ENCODE results near the gene RAPGEF4. TPM values are rescaled to one million over a fixed set of nuclear protein-coding genes. Genes with fewer than 3 reads are reported as not detected.

Gene RAPGEF4
- polyA plus RNA-seq, 3 donors = not detected

DNA sequence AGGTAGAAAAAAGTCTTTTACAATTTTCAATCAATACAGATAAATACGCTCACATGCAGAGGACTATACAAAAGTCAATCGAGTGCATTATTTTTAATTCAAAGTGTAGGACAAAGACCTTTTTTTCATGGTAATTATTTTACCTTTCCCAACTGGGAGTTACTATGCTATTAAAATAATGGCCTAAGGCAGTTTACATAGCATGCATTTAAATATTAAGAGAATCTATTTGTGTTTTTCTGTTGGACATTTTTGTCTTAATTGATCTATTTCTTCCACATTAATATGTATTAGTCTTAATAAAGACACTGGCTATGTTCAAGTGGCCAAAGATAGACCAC lies 209.8 kb downstream of the RAPGEF4 start:
- intact Hi-C loops (cut with micrococcal nuclease) = no loop called here

GRCh38 chr2:172947461-172948153 lies 212.0 kb downstream of the RAPGEF4 start:
- H3K27me3 Mint-ChIP-seq (ENCODE audit: low read depth in 3 of 3) = peaks cover 2 to 8% (median 7%) of the 10 kb centered on the region in 3 donors
- peaks cover 0 to 11% of the 10 kb centered on the region in 2 donors for H3K27me3 ChIP-seq (ENCODE audit: control insufficient read depth in 2 of 2, insufficient read depth in 2 of 2, low read length in 2 of 2)
- H3K4me1 Mint-ChIP-seq = peaks cover 3% of the 10 kb centered on the region
- no peak overlapping the region for H3K4me3 ChIP-seq (replicated peaks in 1 of 3; ENCODE audit: low read depth in 2 of 3, low read length in 3 of 3)
- no peak for TF ChIP-seq CTCF (IDR thresholded peaks at IDR 0.05)
- H3K4me1 ChIP-seq (ENCODE audit: control insufficient read depth in 1 of 2, insufficient read depth in 2 of 2, low read length in 2 of 2) = no peaks in the 10 kb centered on the region
- no peak overlapping the region for H2AFZ ChIP-seq (ENCODE audit: insufficient read depth, low read depth, low read length, poor library complexity, severe bottlenecking)
- H3K27ac ChIP-seq (ENCODE audit: low read depth in 1 of 2, low read length in 2 of 2) = no peak overlapping the region
- H4K20me1 ChIP-seq (ENCODE audit: insufficient read depth, low read length) = no peaks in the 10 kb centered on the region
- no peaks in the 10 kb centered on the region for H3K9me3 ChIP-seq (replicated peaks in 1 of 2; ENCODE audit: control insufficient read depth in 1 of 2, insufficient read depth in 1 of 2, low read length in 2 of 2)
- WGBS (ENCODE audit: insufficient coverage) = no CpG with 5 or more reads among the region's 3 CpGs
- no peaks in the 10 kb centered on the region for H3K36me3 ChIP-seq (replicated peaks in 1 of 2; ENCODE audit: control insufficient read depth in 1 of 2, insufficient read depth in 2 of 2, low read length in 2 of 2)
- peaks cover 0 to 2% (median 0%) of the 10 kb centered on the region in 7 donors for H3K9me3 Mint-ChIP-seq
- H3K9ac ChIP-seq (ENCODE audit: insufficient read depth, low read length, poor library complexity, severe bottlenecking) = no peak overlapping the region
- no peaks in the 10 kb centered on the region for H3K79me2 ChIP-seq (ENCODE audit: insufficient read depth, low read length)
- H3K36me3 Mint-ChIP-seq = no peaks in the 10 kb centered on the region
- H3K4me3 Mint-ChIP-seq = no peak overlapping the region
- H3K4me2 ChIP-seq (replicated peaks; ENCODE audit: extremely low read depth, low read length, poor library complexity, severe bottlenecking) = no peak overlapping the region
- intact Hi-C loops (cut with micrococcal nuclease) = no loop called here
- no peak overlapping the region for H3K27ac Mint-ChIP-seq
- DNase-seq = no peak

More for the DNA sequence above, 209.8 kb downstream of the RAPGEF4 start:
- no peaks in the 10 kb centered on the region for H4K20me1 ChIP-seq (ENCODE audit: insufficient read depth, low read length)
- H3K4me3 ChIP-seq (replicated peaks in 1 of 3; ENCODE audit: low read depth in 2 of 3, low read length in 3 of 3) = no peak overlapping the region
- Mint-ChIP-seq H3K27ac (no peak overlapping the region), H3K27me3 (ENCODE audit: low read depth in 3 of 3) (peaks cover 2 to 7% (median 3%) of the 10 kb centered on the region in 3 donors), H3K4me3 (no peak overlapping the region), H3K9me3 (peaks cover 0 to 4% (median under 1%) of the 10 kb centered on the region in 7 donors), H3K4me1 (peaks cover 3% of the 10 kb centered on the region), H3K36me3 (no peaks in the 10 kb centered on the region)
- H3K36me3 ChIP-seq (replicated peaks in 1 of 2; ENCODE audit: control insufficient read depth in 1 of 2, insufficient read depth in 2 of 2, low read length in 2 of 2) = no peaks in the 10 kb centered on the region
- no peaks in the 10 kb centered on the region for H3K4me1 ChIP-seq (ENCODE audit: control insufficient read depth in 1 of 2, insufficient read depth in 2 of 2, low read length in 2 of 2)
- no peak overlapping the region for H3K4me2 ChIP-seq (replicated peaks; ENCODE audit: extremely low read depth, low read length, poor library complexity, severe bottlenecking)
- no CpG with 5 or more reads among the region's 2 CpGs for WGBS (ENCODE audit: insufficient coverage)
- H3K27ac ChIP-seq (ENCODE audit: low read depth in 1 of 2, low read length in 2 of 2) = no peak overlapping the region
- no peak for TF ChIP-seq CTCF (IDR thresholded peaks at IDR 0.05)
- H2AFZ ChIP-seq (ENCODE audit: insufficient read depth, low read depth, low read length, poor library complexity, severe bottlenecking) = no peak overlapping the region
- DNase-seq = no peak
- H3K9me3 ChIP-seq (replicated peaks in 1 of 2; ENCODE audit: control insufficient read depth in 1 of 2, insufficient read depth in 1 of 2, low read length in 2 of 2) = no peaks in the 10 kb centered on the region
- H3K27me3 ChIP-seq (ENCODE audit: control insufficient read depth in 2 of 2, insufficient read depth in 2 of 2, low read length in 2 of 2) = peaks cover 0 to 7% of the 10 kb centered on the region in 2 donors
- H3K9ac ChIP-seq (ENCODE audit: insufficient read depth, low read length, poor library complexity, severe bottlenecking) = no peak overlapping the region
- H3K79me2 ChIP-seq (ENCODE audit: insufficient read depth, low read length) = no peaks in the 10 kb centered on the region
